ENCODE measurements around the gene NXPH2.

GRCh38 chr2:138707392-138708074 is 72.7 kb downstream of the NXPH2 start:
- no peak for TF ChIP-seq POLR2A (IDR thresholded peaks at IDR 0.05)
- TF ChIP-seq CTCF (IDR thresholded peaks at IDR 0.05), result no peak
- TF ChIP-seq POLR2AphosphoS5 (IDR thresholded peaks at IDR 0.05), result peak; percentile 75
- TF ChIP-seq EP300 (IDR thresholded peaks at IDR 0.05), result no peak
